HCT116 (cell line): ENCODE results near the gene AOC2. TPM values are rescaled to one million over a fixed set of nuclear protein-coding genes. Genes with fewer than 3 reads are reported as not detected.
"Not testable (repeated sequence)": the region's sequence is repeated elsewhere in the genome, so short reads cannot be mapped to it uniquely, and the experiment has no call there.

Experiments used
- ATAC-seq: fragments of 200-7000 bp; cut with Tn5 transposase; 2 replicates; pipeline ENCODE4 v1.9.1; 2020; ENCODE audit warnings: mild to moderate bottlenecking, moderate library complexity
- BruUV-seq: library from RNA; stranded (reverse); fragments of 400-500 nt; replicated peaks from 2 replicates; lab custom pipeline; 2021; lab: Mats Ljungman, UMichigan
- CTCF ChIA-PET: fragments of 300-600 bp; sonication (Branson Sonifier 250); formaldehyde crosslinking; loops from one replicate; lab custom pipeline; 2021; ENCODE audit warnings: antibody characterized with exemption; lab: Charles Lee
- POLR2A ChIA-PET: fragments of 300-600, 350-600 bp; sonication (Branson Sonifier 250); formaldehyde crosslinking; loops from one replicate; lab custom pipeline; 2021; ENCODE audit warnings: antibody characterized with exemption; lab: Charles Lee
- RAD21 ChIA-PET, 2 experiments: fragments of 300-600 bp; sonication (Branson Sonifier 250); formaldehyde crosslinking; loops; one replicate each; lab custom pipeline; 2023; ENCODE audit warnings: low total read pairs in 2 of 2; ENCODE audit not compliant: uncharacterized antibody in 2 of 2, unreplicated experiment in 2 of 2, low non-redundant PET in 1 of 2; lab: Charles Lee
- DNase-seq: peaks from one replicate; pipeline ENCODE4 v3.0.0-alpha.2; 2010; ENCODE audit warnings: low read depth, low spot score
- H2AFZ ChIP-seq: fragments of 200-600 bp; shearing (Covaris generic), sonication (generic); 2 replicates; pipeline ENCODE4 v1.6.1; 2017; ENCODE audit warnings: low read depth, mixed run types, mixed read lengths, antibody characterized with exemption, low read length; ENCODE audit not compliant: poor library complexity, severe bottlenecking
- H3K27ac ChIP-seq: 2 replicates; pipeline ENCODE4 v1.5.1; 2012; ENCODE audit warnings: low read depth, low read length
- H3K27me3 ChIP-seq: fragments of 200-600 bp; sonication (generic); 2 replicates; pipeline ENCODE4 v1.6.1; 2016; ENCODE audit warnings: mixed run types, low read length, mixed read lengths; ENCODE audit not compliant: insufficient read depth
- H3K36me3 ChIP-seq, 2 experiments: fragments of 200-500 bp in 1 of 2; fragments of 200-600 bp in 1 of 2; sonication (Bioruptor generic) in 1 of 2; sonication (generic) in 1 of 2; 2 replicates each; pipeline versions ENCODE4 v1.5.1 to v1.6.1; 2014 to 2016; ENCODE audit warnings: low read length in 2 of 2, inconsistent platforms in 1 of 2, mixed read lengths in 1 of 2, mixed run types in 1 of 2; ENCODE audit not compliant: insufficient read depth in 2 of 2, control insufficient read depth in 1 of 2
- H3K4me1 ChIP-seq, 2 experiments: fragments of 200-600 bp in 1 of 2; sonication (generic) in 1 of 2; 2 replicates each; pipeline versions ENCODE4 v1.5.1 to v1.6.1; 2012 to 2017; ENCODE audit warnings: low read length in 2 of 2, inconsistent platforms in 1 of 2, mild to moderate bottlenecking in 1 of 2, mixed read lengths in 1 of 2, mixed run types in 1 of 2, moderate library complexity in 1 of 2; ENCODE audit not compliant: insufficient read depth in 2 of 2, control insufficient read depth in 1 of 2
- H3K4me2 ChIP-seq: fragments of 200-600 bp; sonication (generic); 2 replicates; pipeline ENCODE4 v1.6.1; 2017; ENCODE audit warnings: mixed run types, low read length, mixed read lengths
- H3K4me3 ChIP-seq, 2 experiments: fragments of 200-600 bp in 1 of 2; sonication (generic) in 1 of 2; replicated peaks in 1 of 2; 2 replicates each; pipeline ENCODE4 v1.5.1; 2011 to 2016; ENCODE audit warnings: low read length in 2 of 2, control low read depth in 1 of 2, low read depth in 1 of 2, mild to moderate bottlenecking in 1 of 2, mixed read lengths in 1 of 2, mixed run types in 1 of 2
- H3K79me2 ChIP-seq: fragments of 200-600 bp; sonication (generic); 2 replicates; pipeline ENCODE4 v1.6.1; 2017; ENCODE audit warnings: mild to moderate bottlenecking, mixed run types, low read length, moderate library complexity, mixed read lengths; ENCODE audit not compliant: insufficient read depth
- H3K9ac ChIP-seq: fragments of 200-600 bp; sonication (generic); 2 replicates; pipeline ENCODE4 v1.6.1; 2016; ENCODE audit warnings: low read length, mixed read lengths
- H3K9me2 ChIP-seq: fragments of 200-600 bp; sonication (generic), shearing (Covaris generic); 2 replicates; pipeline ENCODE4 v1.6.1; 2017; ENCODE audit warnings: mixed run types, mild to moderate bottlenecking, moderate library complexity; ENCODE audit not compliant: insufficient read depth
- H3K9me3 ChIP-seq, 2 experiments: fragments of 200-500 bp in 1 of 2; fragments of 200-600 bp in 1 of 2; sonication (Bioruptor generic) in 1 of 2; sonication (generic) in 1 of 2; 2 replicates each; pipeline ENCODE4 v1.6.1; 2014 to 2017; ENCODE audit warnings: low read length in 2 of 2, mixed read lengths in 2 of 2, inconsistent platforms in 1 of 2, low read depth in 1 of 2, mild to moderate bottlenecking in 1 of 2, mixed run types in 1 of 2, moderate library complexity in 1 of 2; ENCODE audit not compliant: control insufficient read depth in 1 of 2, insufficient read depth in 1 of 2
- H4K20me1 ChIP-seq: fragments of 200-600 bp; sonication (generic), shearing (Covaris generic); 2 replicates; pipeline ENCODE4 v1.6.1; 2017; ENCODE audit warnings: mixed run types, mild to moderate bottlenecking, moderate library complexity; ENCODE audit not compliant: insufficient read depth
- ELF1 ChIP-seq: IDR thresholded peaks from 2 replicates; pipeline ENCODE4 v1.6.1; 2012; ENCODE audit warnings: low read depth, borderline replicate concordance
- intact Hi-C: fragments of 100-400 bp; cut with micrococcal nuclease; formaldehyde crosslinking; loops from 2 replicates; pipeline ENCODE4 v1.10.0; 2022
- total RNA-seq: library from RNA; stranded (reverse); gene quantifications from one replicate; pipeline ENCODE4 v1.2.1, GENCODE V29; 2021; ENCODE audit not compliant: unreplicated experiment

AOC2 gene
- total RNA-seq, 1 experiment from 2014 or later = 8.0 TPM

- POLR2A ChIA-PET = no interaction called here
- no peaks in the 10 kb centered on the region for H3K79me2 ChIP-seq
- no peak overlapping the region for H3K4me2 ChIP-seq
- no peaks in the 10 kb centered on the region for H3K9me2 ChIP-seq
- no peak for ATAC-seq
- no peak for DNase-seq
- CTCF ChIA-PET = no interaction called here
- no peaks in the 10 kb centered on the region for H3K4me1 ChIP-seq
- no peak overlapping the region for H3K4me3 ChIP-seq
- no peaks in the 10 kb centered on the region for H3K9me3 ChIP-seq
- intact Hi-C loops = no loop called here
- no peaks in the 10 kb centered on the region for H3K27me3 ChIP-seq
- RAD21 ChIA-PET = no interaction called here
- no peaks in the 10 kb centered on the region for H4K20me1 ChIP-seq
- H2AFZ ChIP-seq = no peak overlapping the region
- no peak overlapping the region for H3K9ac ChIP-seq
- no TSS peak for BruUV-seq
- no peak for TF ChIP-seq ELF1
- no peak overlapping the region for H3K27ac ChIP-seq
- no peaks in the 10 kb centered on the region for H3K36me3 ChIP-seq
Measured at GRCh38 chr17:42883802-42884558, 39.6 kb downstream of the AOC2 start.

- BruUV-seq, H3K4me3 ChIP-seq, RAD21 ChIA-PET, H3K36me3 ChIP-seq, H3K4me1 ChIP-seq, H3K9ac ChIP-seq, intact Hi-C loops, H2AFZ ChIP-seq, ATAC-seq, POLR2A ChIA-PET, H3K9me3 ChIP-seq, H3K27ac ChIP-seq, H3K4me2 ChIP-seq, H4K20me1 ChIP-seq, DNase-seq, CTCF ChIA-PET, H3K79me2 ChIP-seq, H3K27me3 ChIP-seq, H3K9me2 ChIP-seq: not testable (repeated sequence)
Measured at GRCh38 chr17:42885806-42886205, 41.4 kb downstream of the AOC2 start.
